HG02571 (cell line): ENCODE data around the gene BCL2L1.
A peak's percentile ranks its signal among the peaks of the same experiment; 100 is the strongest.

Experiments used
- ATAC-seq: cut with Tn5 transposase; IDR thresholded peaks from one replicate; pipeline ENCODE4 v1.9.1; 2021; ENCODE audit warnings: mild to moderate bottlenecking, moderate library complexity; ENCODE audit not compliant: unreplicated experiment

Gene BCL2L1

DNA sequence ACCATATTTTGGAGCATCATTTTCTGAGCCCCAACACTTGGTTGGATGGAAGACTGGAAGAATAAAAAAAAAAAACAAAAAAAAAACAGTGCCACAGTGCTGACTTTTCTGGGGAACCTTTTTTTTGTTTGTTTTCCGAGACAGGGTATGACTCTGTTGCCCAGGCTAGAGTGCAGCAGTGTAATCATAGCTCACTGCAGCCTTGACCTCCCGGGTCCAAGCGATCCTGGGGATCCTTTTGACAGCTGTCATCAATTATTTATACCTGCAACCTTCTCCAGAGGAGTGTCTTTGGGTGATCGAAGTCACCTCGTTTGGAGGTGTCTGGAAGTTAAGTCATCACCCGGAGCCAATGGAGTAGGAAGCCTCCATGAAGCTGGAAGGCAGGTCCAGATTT, 8.7 kb upstream of the BCL2L1 start:
- no peak for ATAC-seq

DNA sequence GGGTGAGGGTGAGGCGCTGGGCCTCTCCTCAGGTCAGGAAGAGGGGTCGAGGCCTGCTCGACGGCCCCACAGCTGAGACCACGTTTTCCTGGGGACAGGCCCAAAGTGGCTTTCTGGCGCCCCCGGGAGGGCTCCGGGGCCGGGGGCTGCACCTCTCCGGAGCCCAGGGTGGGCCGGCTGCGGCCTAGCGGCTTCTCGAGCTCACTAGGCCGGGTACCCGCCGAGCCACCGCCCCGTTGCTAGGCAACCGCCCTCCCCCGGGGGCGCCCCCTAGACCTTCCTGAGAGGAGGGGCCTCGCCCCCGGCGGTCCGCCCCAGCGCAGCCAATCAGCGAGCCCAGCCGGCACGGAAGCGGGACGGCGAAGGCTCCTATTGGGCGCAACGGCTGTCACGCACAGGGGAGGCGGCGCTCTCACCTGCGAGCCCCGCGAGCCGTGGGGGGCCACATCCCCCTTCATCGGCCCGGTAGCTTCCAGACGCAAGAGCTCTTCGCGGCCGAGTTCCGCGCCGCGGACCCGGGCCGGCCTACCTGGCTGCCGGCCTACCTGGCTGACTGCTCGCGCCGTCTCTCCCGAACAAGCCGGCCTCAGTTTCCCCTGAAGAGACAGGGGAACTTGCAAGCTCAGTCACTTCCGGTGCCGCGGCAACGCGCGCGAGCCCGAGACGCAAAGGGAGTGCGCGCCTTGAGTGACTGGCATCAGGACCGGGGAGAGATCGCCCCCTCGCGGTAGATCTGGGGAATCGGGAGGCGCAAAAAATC, 831 bp upstream of the BCL2L1 start:
- ATAC-seq, result peak; percentile 83

- no peak for ATAC-seq
Observed at GRCh38 chr20:31723069-31723318, 326 bp upstream of the BCL2L1 start.

GRCh38 chr20:31721408-31722256, 1.0 kb downstream of the BCL2L1 start:
- ATAC-seq, result no peak

DNA sequence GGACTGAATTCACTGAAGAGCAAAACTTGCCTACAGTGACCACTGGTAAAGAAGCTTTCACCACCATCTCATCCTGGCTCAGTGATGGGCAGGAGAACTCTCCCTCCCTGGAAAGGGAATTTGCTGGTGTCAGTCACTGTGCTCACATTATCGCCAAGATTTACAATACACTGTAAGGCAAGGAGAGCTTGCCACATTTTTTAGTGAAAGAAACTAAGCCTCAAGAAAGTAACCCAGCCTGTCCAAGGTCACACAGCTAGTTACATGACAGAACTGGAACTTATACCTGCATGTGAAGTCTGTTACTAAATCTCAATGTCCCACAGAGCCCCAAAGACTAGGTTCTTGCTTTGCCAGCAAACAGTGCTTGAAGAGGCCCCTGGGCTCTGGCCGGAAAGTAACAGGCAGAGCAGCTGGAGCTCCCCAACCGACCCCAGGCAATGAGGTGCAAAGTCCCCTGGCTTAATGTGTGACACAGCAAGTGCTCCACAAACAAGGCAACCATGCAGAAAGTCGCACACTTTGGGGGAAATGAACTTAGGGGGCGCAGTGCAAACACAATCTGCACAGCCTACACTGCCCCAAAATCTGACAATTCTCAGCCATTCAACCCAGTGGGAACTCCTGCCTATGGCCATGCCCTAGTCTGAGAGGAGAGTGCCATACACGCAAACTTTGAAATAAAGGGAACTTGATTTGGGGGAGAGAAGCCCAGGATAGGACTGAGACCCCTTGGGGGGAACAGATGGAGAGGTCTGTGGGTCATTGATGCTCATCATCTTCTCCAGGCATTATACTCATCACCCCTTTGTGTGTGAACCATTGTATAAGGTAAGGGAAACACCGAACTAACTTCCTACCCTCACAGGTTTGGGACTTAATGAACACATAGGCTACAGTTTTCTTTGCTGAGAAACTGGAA, 1.9 kb downstream of the BCL2L1 start:
- no peak for ATAC-seq

- ATAC-seq, result no peak
Observed at GRCh38 chr20:31719644-31720485, 2.8 kb downstream of the BCL2L1 start.

DNA sequence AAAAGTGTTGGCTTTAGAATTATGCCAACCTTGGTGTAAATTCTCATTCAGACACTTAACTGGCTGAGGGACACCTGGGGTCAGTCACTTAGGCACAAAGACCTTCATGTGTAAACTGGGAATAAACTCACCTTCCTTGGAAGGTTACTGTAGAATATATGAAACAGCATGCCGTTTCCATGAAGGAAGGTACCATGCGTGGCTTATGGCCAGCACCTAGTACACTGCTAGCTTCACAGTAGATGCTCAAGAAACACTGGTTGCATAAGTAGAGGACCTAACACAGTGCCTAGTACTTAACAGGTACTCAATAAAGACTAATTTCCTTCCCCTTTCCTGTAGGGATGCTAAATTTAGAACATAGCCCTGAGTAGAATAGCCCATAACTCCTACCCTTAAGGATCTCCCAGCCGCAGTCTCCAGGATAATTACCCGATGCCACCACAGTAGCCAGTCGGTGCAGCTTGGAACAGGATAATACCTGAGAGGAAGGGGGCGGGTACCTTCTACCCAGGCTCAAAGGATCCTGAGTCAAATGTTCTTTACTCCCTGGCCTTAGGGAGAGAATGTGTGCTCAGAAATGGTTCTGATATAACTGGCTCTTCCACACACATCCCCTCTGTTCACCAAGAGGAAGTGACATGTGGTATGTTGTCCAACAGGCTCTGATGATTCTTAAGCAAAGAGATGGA, 3.6 kb downstream of the BCL2L1 start:
- no peak for ATAC-seq

GRCh38 chr20:31717478-31718201, 5.0 kb downstream of the BCL2L1 start:
- peak; percentile 51 for ATAC-seq

DNA sequence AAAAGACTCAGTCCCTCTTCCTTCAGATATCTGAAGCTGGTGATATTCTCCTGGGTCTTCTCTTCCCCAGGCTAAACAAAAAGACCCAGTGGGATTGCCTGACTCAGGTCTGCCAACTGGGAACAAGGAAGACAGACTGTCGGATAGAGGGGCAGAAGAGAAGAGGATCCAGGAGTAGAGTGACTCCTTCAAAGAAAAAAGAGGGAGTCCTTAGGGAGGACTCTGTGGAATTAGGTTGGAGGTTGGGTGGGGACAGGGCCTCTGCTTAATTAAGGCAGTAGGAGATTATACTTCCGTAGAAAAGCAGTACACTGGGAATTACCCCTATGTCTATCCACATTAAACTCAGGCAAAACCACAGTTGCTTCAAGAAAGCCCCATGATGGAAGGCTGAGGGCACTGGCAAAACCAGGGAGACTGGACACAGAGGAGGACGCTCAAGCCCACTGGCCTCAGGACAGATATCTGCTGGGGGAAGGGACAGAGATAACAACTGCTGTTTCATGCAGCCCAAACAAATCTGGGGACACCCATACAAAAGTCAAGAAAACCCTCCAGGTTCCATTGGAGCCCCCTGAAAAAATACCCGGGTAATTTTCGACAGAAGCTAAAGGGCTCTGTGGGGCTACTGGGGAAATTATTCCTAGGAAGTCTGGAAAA, 5.7 kb downstream of the BCL2L1 start:
- peak; percentile 15 for ATAC-seq

DNA sequence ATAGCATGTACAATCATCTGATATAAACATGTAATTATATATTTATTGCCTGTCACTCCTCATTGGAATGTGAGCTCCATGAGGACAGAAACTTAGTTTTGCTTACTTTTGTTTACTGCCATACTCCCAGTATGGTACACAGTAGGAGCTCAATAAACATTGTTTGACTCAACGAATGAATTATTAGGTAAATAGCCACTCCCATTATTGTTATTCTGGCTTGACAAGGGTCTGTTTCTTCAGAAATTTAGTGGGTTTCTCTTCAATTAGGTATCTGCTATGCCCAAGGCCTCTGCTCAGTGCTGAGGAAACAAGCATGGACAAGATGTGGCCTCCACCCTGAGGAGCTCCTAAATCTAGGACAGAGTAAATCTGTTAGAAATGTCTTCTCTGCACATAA, 6.3 kb downstream of the BCL2L1 start:
- ATAC-seq, result no peak

DNA sequence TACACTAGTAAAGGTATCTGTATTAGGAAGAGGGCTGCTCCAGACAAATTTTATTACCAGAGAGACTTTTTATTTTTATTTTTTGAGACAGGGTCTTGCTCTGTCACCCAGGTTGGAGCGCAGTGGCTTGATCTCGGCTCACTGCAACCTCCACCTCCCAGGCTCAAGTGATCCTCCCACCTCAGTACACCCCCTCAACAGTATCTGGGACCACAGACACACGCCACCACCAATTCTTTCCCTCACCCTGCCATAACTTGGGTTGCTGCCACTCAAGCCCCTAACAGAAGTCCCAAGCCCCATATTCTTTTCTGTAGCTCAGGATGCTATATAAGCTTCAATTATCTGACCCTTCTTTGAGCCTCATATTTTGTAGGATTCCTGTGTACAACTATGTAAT, 6.9 kb downstream of the BCL2L1 start:
- ATAC-seq, result no peak

GRCh38 chr20:31713312-31714273, 9.1 kb downstream of the BCL2L1 start:
- no peak for ATAC-seq

DNA sequence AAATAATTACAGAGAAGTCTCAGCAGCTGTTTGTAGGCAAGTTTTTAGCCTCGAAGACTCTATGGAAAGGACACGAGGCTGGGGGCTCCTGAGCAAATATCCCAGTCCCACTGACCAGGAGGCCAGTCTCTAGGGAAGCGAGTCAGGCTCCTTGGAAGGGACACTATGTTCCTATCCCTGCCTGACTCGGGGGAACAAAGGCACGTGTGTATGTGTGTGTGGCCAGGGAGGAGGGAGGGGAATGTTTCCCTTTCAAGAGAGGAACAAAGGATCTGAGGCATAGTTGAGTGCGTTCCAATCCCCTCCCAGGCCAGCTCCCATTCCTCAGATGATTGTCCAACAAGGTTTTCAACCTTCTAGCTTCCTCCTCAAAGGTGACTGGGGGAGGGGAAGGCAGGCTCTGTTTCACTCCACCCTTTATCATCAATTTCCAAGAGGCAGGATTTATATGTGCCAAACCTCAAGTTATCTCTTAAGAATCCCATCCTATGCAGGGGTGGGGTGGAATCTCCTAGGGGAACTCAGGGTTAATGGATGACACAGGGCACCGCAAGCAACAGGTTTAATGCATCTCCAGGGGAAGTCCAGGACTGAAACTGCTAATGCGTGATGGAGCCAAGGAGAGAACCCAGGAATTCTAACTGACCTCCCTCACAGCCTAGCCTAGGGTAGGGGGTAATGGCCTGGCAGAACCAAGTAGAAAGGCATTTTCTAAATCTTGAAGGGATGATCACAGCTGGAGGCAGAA, 9.9 kb downstream of the BCL2L1 start:
- no peak for ATAC-seq

DNA sequence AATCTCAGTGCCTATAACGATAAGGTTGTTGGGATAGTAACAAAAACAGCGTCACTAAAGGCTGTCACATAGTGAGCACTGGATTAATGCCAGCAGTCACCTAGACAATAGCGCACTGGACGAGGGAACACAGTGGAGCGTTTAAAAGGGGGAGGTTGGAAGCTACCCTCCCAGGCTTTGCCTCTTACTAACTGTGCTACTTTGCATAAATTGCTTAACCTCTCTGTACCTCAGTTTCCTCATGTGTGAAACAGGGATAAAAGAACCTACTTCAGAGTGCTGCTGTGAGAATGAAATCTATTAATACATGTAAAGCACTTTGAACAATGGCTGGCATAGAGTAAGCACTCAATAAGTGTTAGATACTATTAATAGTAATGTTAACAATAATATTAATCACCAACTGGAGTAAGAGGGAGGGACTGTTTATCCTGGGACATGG, 10.5 kb downstream of the BCL2L1 start:
- no peak for ATAC-seq

GRCh38 chr20:31711179-31712111, 11.2 kb downstream of the BCL2L1 start:
- no peak for ATAC-seq
